ACC112 (cell line): Measurements from ENCODE around the gene PACRG.
"Not testable (repeated sequence)": the region's sequence is repeated elsewhere in the genome, so short reads cannot be mapped to it uniquely, and the experiment has no call there.

Experiments used
- H2AFZ ChIP-seq: fragments of 200-600 bp; sonication (generic); one replicate; pipeline ENCODE4 v1.6.0; 2017; ENCODE audit warnings: antibody characterized with exemption, low read length; ENCODE audit not compliant: unreplicated experiment
- H3K27ac ChIP-seq: fragments of 200-600 bp; sonication (generic); 2 replicates; pipeline ENCODE4 v1.5.1; 2014; ENCODE audit warnings: low read depth, mild to moderate bottlenecking, antibody characterized with exemption, low read length, moderate library complexity
- H3K27me3 ChIP-seq: fragments of 200-600 bp; sonication (generic); 2 replicates; pipeline ENCODE4 v1.6.1; 2014; ENCODE audit warnings: mild to moderate bottlenecking, antibody characterized with exemption, low read length, moderate library complexity, mixed read lengths; ENCODE audit not compliant: insufficient read depth
- H3K36me3 ChIP-seq: fragments of 200-600 bp; sonication (generic); 2 replicates; pipeline ENCODE4 v1.6.1; 2016; ENCODE audit warnings: mild to moderate bottlenecking, antibody characterized with exemption, low read length, moderate library complexity, mixed read lengths; ENCODE audit not compliant: insufficient read depth
- H3K4me1 ChIP-seq: fragments of 200-600 bp; sonication (generic); one replicate; pipeline ENCODE4 v1.6.1; 2016; ENCODE audit warnings: low read length, mixed read lengths; ENCODE audit not compliant: insufficient read depth, unreplicated experiment, control insufficient read depth
- H3K4me3 ChIP-seq: fragments of 200-600 bp; sonication (generic); 2 replicates; pipeline ENCODE4 v1.5.1; 2014; ENCODE audit warnings: mild to moderate bottlenecking, low read depth, low read length
- H3K79me2 ChIP-seq: fragments of 200-600 bp; sonication (generic); one replicate; pipeline ENCODE4 v1.6.0; 2016; ENCODE audit warnings: low read length; ENCODE audit not compliant: control insufficient read depth, unreplicated experiment, insufficient read depth

The PACRG gene

GRCh38 chr6:163314791-163315470 lies 587.2 kb downstream of the PACRG start:
- H3K27ac ChIP-seq: no peak overlapping the region
- no peak overlapping the region for H3K4me3 ChIP-seq
- H3K79me2 ChIP-seq: no peaks in the 10 kb centered on the region
- no peak overlapping the region for H2AFZ ChIP-seq
- no peaks in the 10 kb centered on the region for H3K36me3 ChIP-seq
- no peaks in the 10 kb centered on the region for H3K27me3 ChIP-seq
- no peaks in the 10 kb centered on the region for H3K4me1 ChIP-seq

GRCh38 chr6:163316866-163317495 lies 589.2 kb downstream of the PACRG start:
- not testable (repeated sequence) for H3K27ac ChIP-seq, H3K36me3 ChIP-seq, H3K4me1 ChIP-seq, H2AFZ ChIP-seq, H3K4me3 ChIP-seq, H3K79me2 ChIP-seq, H3K27me3 ChIP-seq

GRCh38 chr6:163318071-163318786 lies 590.5 kb downstream of the PACRG start:
- no peaks in the 10 kb centered on the region for H3K79me2 ChIP-seq

GRCh38 chr6:163319609-163320366 lies 592.0 kb downstream of the PACRG start:
- Histone ChIP-seq H3K27ac (no peak overlapping the region), H2AFZ (no peak overlapping the region)

More at GRCh38 chr6:163318071-163318786, 590.5 kb downstream of the PACRG start:
- no peaks in the 10 kb centered on the region for H3K36me3 ChIP-seq
- no peak overlapping the region for H3K4me3 ChIP-seq
- H2AFZ ChIP-seq: no peak overlapping the region
- H3K27ac ChIP-seq: no peak overlapping the region
- H3K4me1 ChIP-seq: no peaks in the 10 kb centered on the region
- no peaks in the 10 kb centered on the region; the same call in 1 of the 2 replicates for H3K27me3 ChIP-seq

DNA sequence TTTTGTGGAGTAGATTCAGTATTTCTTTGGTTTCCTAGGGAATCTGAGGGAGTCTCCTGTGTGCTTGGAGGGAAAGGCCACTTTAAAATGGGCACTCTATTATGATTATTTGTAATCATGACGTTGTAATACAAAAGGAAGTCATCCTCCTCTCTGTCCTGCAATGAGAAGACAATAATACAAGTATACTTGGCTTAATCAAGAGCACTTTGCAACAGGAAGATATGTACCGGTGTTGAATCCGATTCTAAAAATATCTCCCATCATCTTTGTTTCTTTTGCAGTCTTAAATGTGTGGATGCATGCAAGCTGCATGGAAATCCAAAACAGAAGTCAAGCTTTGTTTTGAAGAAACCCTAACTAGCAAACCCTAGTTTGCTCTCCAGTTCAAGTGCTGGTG lies 592.6 kb downstream of the PACRG start:
- no peak overlapping the region for H2AFZ ChIP-seq
- H3K27me3 ChIP-seq: no peaks in the 10 kb centered on the region; the same call in 1 of the 2 replicates
- no peaks in the 10 kb centered on the region for H3K79me2 ChIP-seq
- no peaks in the 10 kb centered on the region for H3K36me3 ChIP-seq
- H3K27ac ChIP-seq: no peak overlapping the region
- H3K4me1 ChIP-seq: no peaks in the 10 kb centered on the region
- no peak overlapping the region for H3K4me3 ChIP-seq

More at GRCh38 chr6:163319609-163320366, 592.0 kb downstream of the PACRG start:
- Histone ChIP-seq H3K36me3 (no peaks in the 10 kb centered on the region), H3K79me2 (no peaks in the 10 kb centered on the region), H3K4me1 (no peaks in the 10 kb centered on the region), H3K27me3 (no peaks in the 10 kb centered on the region; the same call in 1 of the 2 replicates), H3K4me3 (0 out of 2 replicates have a peak overlapping the region, but pooled peaks have one; percentile 23)

DNA sequence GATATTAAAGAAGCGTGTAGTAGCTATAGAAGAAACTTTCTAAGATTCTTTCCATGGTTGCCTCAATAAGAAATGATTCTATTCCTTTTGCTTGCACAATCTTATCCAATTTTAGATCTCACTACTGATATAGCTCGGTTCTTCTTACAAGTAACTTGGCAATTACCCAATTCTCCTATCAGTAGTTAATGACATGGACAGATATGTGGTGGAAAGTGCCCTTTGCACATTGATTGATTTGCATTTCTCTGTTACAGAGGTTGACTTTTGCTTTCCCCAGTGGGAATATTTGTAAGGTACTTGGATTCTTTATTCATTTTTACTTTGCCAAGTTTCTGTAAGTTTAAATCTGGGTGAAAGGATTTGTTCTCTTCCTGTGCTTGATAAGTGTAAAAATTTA lies 593.0 kb downstream of the PACRG start:
- H3K79me2 ChIP-seq: no peaks in the 10 kb centered on the region
- H3K4me1 ChIP-seq: no peaks in the 10 kb centered on the region
- no peaks in the 10 kb centered on the region for H3K36me3 ChIP-seq
- H3K4me3 ChIP-seq: no peak overlapping the region
- no peaks in the 10 kb centered on the region; the same call in 1 of the 2 replicates for H3K27me3 ChIP-seq
- H2AFZ ChIP-seq: no peak overlapping the region
- H3K27ac ChIP-seq: no peak overlapping the region

GRCh38 chr6:163321717-163322116 lies 593.9 kb downstream of the PACRG start:
- no peaks in the 10 kb centered on the region; the same call in 1 of the 2 replicates for H3K27me3 ChIP-seq
- no peak overlapping the region for H3K27ac ChIP-seq
- H3K36me3 ChIP-seq: no peaks in the 10 kb centered on the region
- H2AFZ ChIP-seq: no peak overlapping the region
- no peaks in the 10 kb centered on the region for H3K79me2 ChIP-seq
- no peak overlapping the region for H3K4me3 ChIP-seq
- no peaks in the 10 kb centered on the region for H3K4me1 ChIP-seq

DNA sequence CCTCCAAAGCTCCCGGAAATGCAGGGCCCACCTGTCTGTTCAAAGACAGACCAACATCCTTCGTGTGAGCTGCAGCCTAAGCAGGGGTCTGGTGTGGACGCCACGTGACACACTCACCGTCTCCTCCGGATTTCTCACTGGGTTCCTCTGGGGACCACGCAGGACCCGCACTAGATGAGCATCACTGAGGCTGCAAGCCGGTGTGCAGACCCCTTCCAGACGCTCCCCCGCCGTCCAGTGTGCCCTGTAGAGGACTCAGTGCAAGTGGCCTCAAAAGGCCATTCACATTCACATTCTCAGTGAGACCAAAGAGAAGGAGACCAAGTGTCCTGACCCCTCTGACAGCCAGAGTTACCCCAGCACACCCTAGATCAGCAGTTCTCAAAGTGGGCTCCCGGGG lies 595.5 kb downstream of the PACRG start:
- Histone ChIP-seq H3K4me1 (no peaks in the 10 kb centered on the region), H3K4me3 (no peak overlapping the region), H2AFZ (no peak overlapping the region), H3K79me2 (no peaks in the 10 kb centered on the region), H3K27me3 (no peaks in the 10 kb centered on the region; the same call in 1 of the 2 replicates), H3K36me3 (no peaks in the 10 kb centered on the region), H3K27ac (no peak overlapping the region)

- Histone ChIP-seq H2AFZ (no peak overlapping the region), H3K27ac (no peak overlapping the region), H3K36me3 (no peaks in the 10 kb centered on the region), H3K4me1 (no peaks in the 10 kb centered on the region), H3K79me2 (no peaks in the 10 kb centered on the region), H3K4me3 (no peak overlapping the region), H3K27me3 (no peaks in the 10 kb centered on the region; the same call in 1 of the 2 replicates)
Measured at GRCh38 chr6:163323705-163324104, 595.9 kb downstream of the PACRG start.

GRCh38 chr6:163324326-163324687 lies 596.5 kb downstream of the PACRG start:
- Histone ChIP-seq H3K36me3 (no peaks in the 10 kb centered on the region), H3K27ac (no peak overlapping the region), H3K79me2 (no peaks in the 10 kb centered on the region), H3K4me3 (no peak overlapping the region), H3K27me3 (no peaks in the 10 kb centered on the region; the same call in 1 of the 2 replicates), H2AFZ (no peak overlapping the region), H3K4me1 (no peaks in the 10 kb centered on the region)
